22Rv1 (cell line): ENCODE data around the gene COL11A2.

Experiments used
- H3K27ac ChIP-seq: fragments of 450-650 bp; 2 replicates; pipeline ENCODE4 v1.5.1; 2017
- CTCF ChIP-seq: fragments of 450-650 bp; IDR thresholded peaks from 2 replicates; pipeline ENCODE4 v1.5.1; 2017; ENCODE audit warnings: mild to moderate bottlenecking
- ZFX ChIP-seq: fragments of 450-650 bp; IDR thresholded peaks from 2 replicates; pipeline ENCODE4 v1.6.1; 2017; ENCODE audit warnings: antibody characterized with exemption, borderline replicate concordance

The COL11A2 gene

GRCh38 chr6:33211136-33211535, 18.9 kb upstream of the COL11A2 start:
- TF ChIP-seq CTCF: no peak
- no peak for TF ChIP-seq ZFX
- no peak overlapping the region for H3K27ac ChIP-seq

GRCh38 chr6:33209856-33210255, 17.6 kb upstream of the COL11A2 start:
- H3K27ac ChIP-seq: peak overlapping the region; percentile 95; the same call in 1 of the 2 replicates
- TF ChIP-seq ZFX: no peak
- no peak for TF ChIP-seq CTCF

DNA sequence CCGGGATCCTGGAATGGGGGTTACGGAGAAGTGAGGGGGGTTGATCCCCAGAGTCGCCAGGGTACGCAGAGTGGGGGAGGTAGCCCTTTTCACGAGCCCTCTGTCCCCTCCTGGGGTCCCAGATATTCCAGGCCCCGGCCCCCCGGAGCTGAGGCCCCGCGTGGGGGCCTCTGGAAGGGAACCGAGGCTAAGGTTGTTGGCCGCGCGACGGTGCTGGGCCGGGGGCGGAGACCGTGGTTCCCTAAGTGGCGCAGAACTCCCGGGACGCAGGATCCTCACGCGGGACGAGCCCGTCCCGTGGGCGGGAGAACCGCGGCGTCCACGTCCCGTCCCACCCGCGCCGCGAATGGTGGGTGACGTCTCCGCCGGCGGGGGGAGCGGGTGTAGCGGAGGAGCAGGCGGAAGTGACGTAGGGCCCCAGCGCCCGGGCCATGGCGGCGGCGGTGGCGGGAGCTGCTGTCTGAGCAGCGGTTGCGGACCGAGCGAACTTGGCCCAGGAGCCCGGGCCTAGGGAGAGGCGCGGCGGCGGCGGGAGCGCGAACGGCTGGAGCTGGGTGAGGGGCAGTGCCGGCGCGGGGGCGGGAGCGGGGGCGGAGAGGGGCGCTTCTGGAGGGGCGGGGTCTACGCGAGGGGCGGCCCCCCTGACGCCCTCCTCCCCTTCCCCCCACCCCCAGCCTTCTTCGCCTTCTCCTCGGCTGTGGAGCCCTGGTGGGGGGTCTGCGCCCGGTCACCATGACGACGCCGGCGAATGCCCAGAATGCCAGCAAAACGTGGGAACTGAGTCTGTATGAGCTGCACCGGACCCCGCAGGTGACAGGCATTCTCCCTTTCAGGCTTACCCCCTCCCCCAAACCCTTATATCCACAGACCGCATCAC, 16.1 kb upstream of the COL11A2 start, which contains the start of gene RING1:
TSS of gene RING1 (plus strand) at position 410 of the 877 bp plus-strand sequence. CDS start at position 733, 323 bp downstream.
- TF ChIP-seq ZFX (no peak), CTCF (no peak)
- peak within 1 kb of the TSS; percentile 95 for H3K27ac ChIP-seq

DNA sequence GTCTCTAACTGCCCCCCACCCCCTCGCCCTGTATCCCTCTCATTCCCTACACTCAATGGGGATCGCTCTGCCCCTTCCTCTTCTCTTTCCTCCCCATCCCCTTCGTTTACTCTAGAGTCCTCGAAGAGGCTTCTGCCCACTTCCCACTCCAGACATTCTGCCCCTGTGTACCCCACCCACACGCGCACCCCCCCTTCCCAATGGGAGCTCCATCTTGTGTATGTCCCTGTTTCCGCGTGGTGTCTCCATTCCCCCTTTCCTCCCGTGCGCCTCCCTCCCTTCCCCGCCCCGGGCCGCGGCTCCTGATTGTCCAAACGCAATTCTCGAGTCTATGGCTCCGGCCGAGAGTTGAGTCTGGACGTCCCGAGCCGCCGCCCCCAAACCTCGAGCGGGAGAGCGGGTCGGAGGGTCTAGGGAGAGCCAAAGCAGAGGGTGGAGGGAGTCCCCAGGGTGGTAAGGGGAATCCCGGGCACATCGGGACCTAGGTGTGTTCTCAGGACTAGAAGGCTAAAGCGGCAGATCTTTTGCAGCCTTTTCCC, 15.4 kb upstream of the COL11A2 start:
- peak overlapping the region; percentile 95 for H3K27ac ChIP-seq
- TF ChIP-seq ZFX: no peak
- TF ChIP-seq CTCF: no peak

DNA sequence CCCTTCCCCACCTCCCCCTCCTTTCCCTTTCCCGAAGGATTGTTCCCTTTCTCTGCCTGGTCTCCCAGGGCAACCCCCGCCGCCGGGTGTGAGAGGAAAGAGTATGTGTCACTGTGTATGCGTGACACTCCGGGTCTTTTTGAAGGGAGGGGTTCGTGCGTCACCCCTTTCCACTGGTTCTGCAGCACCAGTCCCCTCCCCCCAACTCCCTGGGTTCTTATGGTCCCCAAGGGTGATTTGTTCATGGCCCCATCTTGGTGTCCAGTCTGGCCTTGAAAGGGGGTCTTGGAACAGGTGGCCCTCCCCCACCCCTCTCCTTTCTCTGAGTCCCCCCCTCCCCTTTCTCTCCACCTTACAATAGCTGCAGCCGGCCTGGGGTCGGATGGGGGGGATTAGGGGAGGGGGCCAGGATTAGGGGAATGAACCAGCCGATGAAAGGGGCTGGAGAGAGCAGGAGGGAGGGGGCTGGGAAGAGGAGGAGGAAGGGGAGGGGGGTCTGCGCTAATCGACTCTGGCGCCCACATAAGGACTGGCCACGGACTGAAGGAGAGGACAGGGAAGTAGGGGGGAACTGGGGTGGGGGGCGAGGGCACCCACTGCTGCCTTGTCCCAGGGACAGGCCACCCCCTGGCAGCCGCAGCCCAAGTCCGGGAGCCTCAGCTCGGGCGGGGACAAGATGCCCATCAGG, 14.7 kb upstream of the COL11A2 start:
- TF ChIP-seq CTCF (no peak), ZFX (no peak)
- H3K27ac ChIP-seq: peak overlapping the region; percentile 95

- TF ChIP-seq CTCF (no peak), ZFX (no peak)
- peak overlapping the region; percentile 95 for H3K27ac ChIP-seq
Measured at GRCh38 chr6:33206027-33206863, 14.0 kb upstream of the COL11A2 start.
